K562 (cell line): Measurements from ENCODE around the gene HOXA13. TPM values are rescaled to one million over a fixed set of nuclear protein-coding genes. Genes with fewer than 3 reads are reported as not detected.

ENCODE experiments used
- ATAC-seq: fragments of 200-7000 bp; cut with Tn5 transposase; 3 replicates; pipeline ENCODE4 v1.9.1; 2020; ENCODE audit warnings: moderate library complexity
- BruUV-seq: library from RNA; stranded (reverse); fragments of 400-500 nt; replicated peaks from 2 replicates; lab custom pipeline; 2021; lab: Mats Ljungman, UMichigan
- CTCF ChIA-PET: fragments of 300-600 bp; formaldehyde crosslinking; extraction: SDS; loops from one replicate; lab custom pipeline; 2021; ENCODE audit warnings: low intra/inter-chr PET ratio; lab: Yijun Ruan, JAX
- POLR2A ChIA-PET: fragments of 300-600, 350-650 bp; sonication (Branson Sonifier 250); formaldehyde crosslinking; extraction: SDS; loops from one replicate; lab custom pipeline; 2021; ENCODE audit warnings: antibody characterized with exemption, inconsistent platforms; lab: Yijun Ruan, JAX
- DNase-seq, 4 experiments: peaks; one replicate each; pipeline versions ENCODE4 v3.0.0 to v3.0.0-alpha.2; 2011 to 2018; ENCODE audit warnings: low spot score in 3 of 4, mixed read lengths in 3 of 4; ENCODE audit errors: extremely low read depth in 1 of 4
- FAIRE-seq: peaks from 2 replicates; lab custom pipeline; 2011; peaks lifted over from hg19 to GRCh38; lab: Jason Lieb, UNC
- H2AFZ ChIP-seq: 2 replicates; pipeline ENCODE4 v1.6.0; 2011; ENCODE audit warnings: low read depth, low read length, control low read depth, inconsistent platforms
- H3K27ac ChIP-seq: fragments of 200-600 bp; 3 replicates; pipeline ENCODE4 v1.8.0; 2011; ENCODE audit warnings: low read depth, mild to moderate bottlenecking, control low read depth, inconsistent platforms, low read length, moderate library complexity, mixed read lengths; ENCODE audit errors: extremely low read depth
- H3K27me3 ChIP-seq, 2 experiments: fragments of 300-600 bp in 1 of 2; 2 replicates in 1 of 2; 3 replicates in 1 of 2; pipeline versions ENCODE4 v1.6.0 to v1.8.0; 2011; ENCODE audit warnings: inconsistent platforms in 2 of 2, low read length in 2 of 2, mild to moderate bottlenecking in 1 of 2, mixed read lengths in 1 of 2, moderate library complexity in 1 of 2; ENCODE audit not compliant: control insufficient read depth in 2 of 2, insufficient read depth in 2 of 2
- H3K36me3 ChIP-seq: fragments of 300-600 bp; 3 replicates; pipeline ENCODE4 v1.8.0; 2011; ENCODE audit warnings: mild to moderate bottlenecking, low read length, inconsistent platforms; ENCODE audit not compliant: control insufficient read depth, insufficient read depth
- H3K4me1 ChIP-seq, 2 experiments: fragments of 200-600 bp in 1 of 2; replicated peaks in 1 of 2; 2 replicates in 1 of 2; 3 replicates in 1 of 2; pipeline versions ENCODE4 v1.5.1 to v1.8.0; 2011; ENCODE audit warnings: inconsistent platforms in 2 of 2, low read length in 2 of 2, mild to moderate bottlenecking in 1 of 2, mixed read lengths in 1 of 2, moderate library complexity in 1 of 2; ENCODE audit not compliant: control insufficient read depth in 2 of 2, insufficient read depth in 2 of 2
- H3K4me2 ChIP-seq: 2 replicates; pipeline ENCODE4 v1.6.1; 2011; ENCODE audit warnings: low read length, control low read depth, inconsistent platforms, mixed read lengths; ENCODE audit not compliant: insufficient read depth
- H3K4me3 ChIP-seq: fragments of 200-600 bp; sonication (generic), shearing (Covaris generic); 2 replicates; pipeline ENCODE4 v1.5.1; 2016; ENCODE audit warnings: control low read depth, inconsistent platforms
- H3K79me2 ChIP-seq: fragments of 200-600 bp; 3 replicates; pipeline ENCODE4 v1.8.0; 2011; ENCODE audit warnings: low read length, inconsistent platforms; ENCODE audit not compliant: control insufficient read depth, insufficient read depth
- H3K9ac ChIP-seq, 2 experiments: 2 replicates each; pipeline versions ENCODE4 v1.6.0 to v1.6.1; 2011; ENCODE audit warnings: low read depth in 2 of 2, low read length in 2 of 2, control low read depth in 1 of 2, inconsistent platforms in 1 of 2, mild to moderate bottlenecking in 1 of 2, mixed read lengths in 1 of 2; ENCODE audit not compliant: insufficient read depth in 1 of 2
- H3K9me1 ChIP-seq: one replicate; pipeline ENCODE4 v1.6.0; 2011; ENCODE audit warnings: inconsistent platforms, mild to moderate bottlenecking, low read length, moderate library complexity; ENCODE audit not compliant: control insufficient read depth, insufficient read depth
- H3K9me3 ChIP-seq: replicated peaks from 2 replicates; pipeline ENCODE4 v1.5.1; 2011; ENCODE audit warnings: low read depth, low read length, inconsistent platforms; ENCODE audit not compliant: control insufficient read depth, insufficient read depth
- H4K20me1 ChIP-seq: replicated peaks from 2 replicates; pipeline ENCODE4 v1.6.1; 2011; ENCODE audit warnings: low read length, inconsistent platforms, mixed read lengths; ENCODE audit not compliant: control insufficient read depth, insufficient read depth
- CBFA2T3 ChIP-seq: fragments of 450-650 bp; IDR thresholded peaks from 2 replicates; pipeline ENCODE4 v1.6.1; 2017
- CEBPB ChIP-seq: fragments of 450-650 bp; IDR thresholded peaks from 2 replicates; pipeline ENCODE4 v1.6.1; 2016; ENCODE audit warnings: missing genetic modification characterization, missing compliant biosample characterization
- CHCHD3 ChIP-seq: fragments of 250-450 bp; sonication (Bioruptor Pico); IDR thresholded peaks from 2 replicates; pipeline ENCODE4 v2.1.2; 2022; ENCODE audit warnings: mild to moderate bottlenecking
- DMBX1 ChIP-seq: fragments of 250-450 bp; sonication (Bioruptor Pico); IDR thresholded peaks from 2 replicates; pipeline ENCODE4 v1.8.0; 2022; ENCODE audit warnings: inconsistent platforms, mild to moderate bottlenecking, moderate library complexity, borderline replicate concordance
- ETV5 ChIP-seq: sonication (generic); formaldehyde crosslinking; IDR thresholded peaks from 2 replicates; pipeline ENCODE4 v1.4.0; 2020; ENCODE audit warnings: low read depth, mild to moderate bottlenecking, missing genetic modification reagents
- GABPB1 ChIP-seq: sonication (generic); formaldehyde crosslinking; IDR thresholded peaks from 2 replicates; pipeline ENCODE4 v1.8.0; 2022; ENCODE audit warnings: mild to moderate bottlenecking, missing genetic modification reagents
- JUN ChIP-seq, 2 experiments: sonication (generic) in 1 of 2; formaldehyde crosslinking in 1 of 2; IDR thresholded peaks; 2 replicates each; pipeline versions ENCODE4 v1.6.1 to v1.8.0; 2012 to 2022; ENCODE audit warnings: borderline replicate concordance in 2 of 2, mild to moderate bottlenecking in 2 of 2, improper control_type of control experiment in 1 of 2, low read depth in 1 of 2, low read length in 1 of 2, missing genetic modification reagents in 1 of 2
- NUFIP1 ChIP-seq: fragments of 450-650 bp; IDR thresholded peaks from 2 replicates; pipeline ENCODE4 v1.6.1; 2018; ENCODE audit not compliant: partially characterized antibody
- ZEB2 ChIP-seq: fragments of 450-650 bp; IDR thresholded peaks from 2 replicates; pipeline ENCODE4 v1.6.1; 2016
- ZNF57 ChIP-seq: fragments of 450-650 bp; formaldehyde crosslinking; IDR thresholded peaks from 2 replicates; pipeline ENCODE4 v1.4.0; 2020; ENCODE audit warnings: mild to moderate bottlenecking, moderate library complexity
- WGBS: fragments of 100-300 bp; shearing (Covaris generic); methylation state at CpG from one replicate; pipeline ENCODE4 v1.1.6; 2016; ENCODE audit warnings: low coverage, mixed read lengths; ENCODE audit not compliant: insufficient coverage; ENCODE audit errors: missing lambda C conversion rate; 5-methylcytosine and 5-hydroxymethylcytosine counted together
- in situ Hi-C: fragments of 300-500 bp; cut with MboI; formaldehyde crosslinking; loops from 4 replicates; pipeline ENCODE4 v1.15.0; 2018; ENCODE audit warnings: inconsistent platforms, mixed read lengths
- intact Hi-C: fragments of 100-400 bp; cut with micrococcal nuclease; formaldehyde crosslinking; loops from 2 replicates; pipeline ENCODE4 v1.14.2; 2022
- polyA plus RNA-seq, 8 experiments: library from polyadenylated mRNA; depleted of rRNA in 4 of 8; stranded (reverse) in 5 of 8; unstranded in 3 of 8; fragments of >200 nt; fragmentation: Nextera tagmentation in 2 of 8; fragmentation: Illumina TruSeq in 1 of 8; extraction: Ambion mirVana in 2 of 8; extraction: Trizol in 1 of 8; gene quantifications; 2 replicates each; pipeline versions ENCODE4 v1.2.1 to v1.2.3, GENCODE V29; 2011 to 2014; ENCODE audit warnings: inconsistent platforms in 1 of 8, missing spikeins in 1 of 8
- total RNA-seq, 7 experiments: library from RNA; depleted of rRNA in 6 of 7; stranded (reverse); fragments of >200 nt in 6 of 7; fragmentation: Illumina TruSeq in 2 of 7; extraction: Trizol in 2 of 7; gene quantifications; 2 replicates each; pipeline versions ENCODE4 v1.2.1 to v1.2.3, GENCODE V29; 2011 to 2021; ENCODE audit warnings: low replicate concordance in 1 of 7
- TF ChIP-seq, protein P1 (sequence below), 3 experiments: fragments of 200-800 bp in 1 of 3; fragments of 250-450 bp in 1 of 3; fragments of 450-650 bp in 1 of 3; sonication (Bioruptor Pico) in 1 of 3; sonication (Bioruptor generic) in 1 of 3; formaldehyde crosslinking in 1 of 3; IDR thresholded peaks; 2 replicates each; pipeline versions ENCODE4 v1.6.1 to v1.8.0; 2016 to 2022; ENCODE audit warnings: mild to moderate bottlenecking in 2 of 3, missing genetic modification characterization in 2 of 3, missing compliant biosample characterization in 1 of 3, moderate library complexity in 1 of 3
- TF ChIP-seq, protein P2 (sequence below): fragments of 250-450 bp; sonication (Bioruptor Pico); IDR thresholded peaks from 2 replicates; pipeline ENCODE4 v1.8.0; 2022; ENCODE audit warnings: inconsistent platforms, mild to moderate bottlenecking, moderate library complexity, borderline replicate concordance
- TF ChIP-seq, protein P3 (sequence below): fragments of 250-450 bp; sonication (Bioruptor Pico); IDR thresholded peaks from 2 replicates; pipeline ENCODE4 v1.5.0; 2021

Gene HOXA13
- total and polyA plus RNA-seq, 9 of the 15 experiments (the other 6 are each of a cell fraction or from before 2014, with no cell fraction given) = not detected

DNA sequence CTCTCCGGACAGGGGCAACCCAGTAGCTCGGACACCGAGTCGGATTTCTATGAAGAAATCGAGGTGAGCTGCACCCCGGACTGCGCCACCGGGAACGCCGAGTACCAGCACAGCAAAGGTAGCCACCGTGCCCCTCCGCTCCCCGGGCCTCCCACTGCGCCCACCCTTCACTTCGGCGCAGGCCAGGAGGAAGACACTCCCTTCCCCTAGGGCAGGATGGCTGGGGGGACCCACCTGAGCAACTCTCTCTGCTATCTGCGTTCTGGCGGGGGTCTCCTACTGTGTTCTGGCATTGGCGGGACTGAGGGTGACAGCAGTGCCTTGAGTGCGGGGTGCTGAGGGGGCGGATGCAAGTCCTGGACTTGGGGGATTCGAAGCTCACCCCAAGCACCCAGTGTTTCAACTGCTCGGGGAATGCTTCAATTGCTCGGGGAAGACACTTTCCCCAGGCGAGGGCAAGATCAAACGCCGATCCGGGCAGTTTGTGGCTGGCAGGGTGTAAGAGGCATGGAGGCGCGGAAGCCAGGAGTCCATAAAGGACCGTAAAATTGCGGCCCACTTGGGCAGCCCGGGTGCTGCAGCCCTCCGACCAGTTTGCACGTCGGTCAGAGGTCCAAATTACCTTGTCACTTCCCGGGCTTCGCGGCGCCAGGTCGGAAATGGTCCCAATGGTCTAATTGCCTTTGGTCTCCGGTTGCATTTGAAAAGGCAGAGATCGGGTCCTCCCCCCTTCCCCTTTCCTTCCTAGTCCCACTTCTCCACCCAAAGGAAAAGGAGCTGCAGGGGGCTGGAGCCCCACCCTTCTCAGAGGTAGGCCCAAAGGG, 43.7 kb upstream of the HOXA13 start (continued):
- TF ChIP-seq, protein P1, sequence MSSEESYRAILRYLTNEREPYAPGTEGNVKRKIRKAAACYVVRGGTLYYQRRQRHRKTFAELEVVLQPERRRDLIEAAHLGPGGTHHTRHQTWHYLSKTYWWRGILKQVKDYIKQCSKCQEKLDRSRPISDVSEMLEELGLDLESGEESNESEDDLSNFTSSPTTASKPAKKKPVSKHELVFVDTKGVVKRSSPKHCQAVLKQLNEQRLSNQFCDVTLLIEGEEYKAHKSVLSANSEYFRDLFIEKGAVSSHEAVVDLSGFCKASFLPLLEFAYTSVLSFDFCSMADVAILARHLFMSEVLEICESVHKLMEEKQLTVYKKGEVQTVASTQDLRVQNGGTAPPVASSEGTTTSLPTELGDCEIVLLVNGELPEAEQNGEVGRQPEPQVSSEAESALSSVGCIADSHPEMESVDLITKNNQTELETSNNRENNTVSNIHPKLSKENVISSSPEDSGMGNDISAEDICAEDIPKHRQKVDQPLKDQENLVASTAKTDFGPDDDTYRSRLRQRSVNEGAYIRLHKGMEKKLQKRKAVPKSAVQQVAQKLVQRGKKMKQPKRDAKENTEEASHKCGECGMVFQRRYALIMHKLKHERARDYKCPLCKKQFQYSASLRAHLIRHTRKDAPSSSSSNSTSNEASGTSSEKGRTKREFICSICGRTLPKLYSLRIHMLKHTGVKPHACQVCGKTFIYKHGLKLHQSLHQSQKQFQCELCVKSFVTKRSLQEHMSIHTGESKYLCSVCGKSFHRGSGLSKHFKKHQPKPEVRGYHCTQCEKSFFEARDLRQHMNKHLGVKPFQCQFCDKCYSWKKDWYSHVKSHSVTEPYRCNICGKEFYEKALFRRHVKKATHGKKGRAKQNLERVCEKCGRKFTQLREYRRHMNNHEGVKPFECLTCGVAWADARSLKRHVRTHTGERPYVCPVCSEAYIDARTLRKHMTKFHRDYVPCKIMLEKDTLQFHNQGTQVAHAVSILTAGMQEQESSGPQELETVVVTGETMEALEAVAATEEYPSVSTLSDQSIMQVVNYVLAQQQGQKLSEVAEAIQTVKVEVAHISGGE (CRISPR knock-in tag; IDR thresholded peaks at IDR 0.05) = no peak
- TF ChIP-seq CHCHD3 (CRISPR knock-in tag) (no peak), GABPB1 (CRISPR knock-in tag) (no peak)

DNA sequence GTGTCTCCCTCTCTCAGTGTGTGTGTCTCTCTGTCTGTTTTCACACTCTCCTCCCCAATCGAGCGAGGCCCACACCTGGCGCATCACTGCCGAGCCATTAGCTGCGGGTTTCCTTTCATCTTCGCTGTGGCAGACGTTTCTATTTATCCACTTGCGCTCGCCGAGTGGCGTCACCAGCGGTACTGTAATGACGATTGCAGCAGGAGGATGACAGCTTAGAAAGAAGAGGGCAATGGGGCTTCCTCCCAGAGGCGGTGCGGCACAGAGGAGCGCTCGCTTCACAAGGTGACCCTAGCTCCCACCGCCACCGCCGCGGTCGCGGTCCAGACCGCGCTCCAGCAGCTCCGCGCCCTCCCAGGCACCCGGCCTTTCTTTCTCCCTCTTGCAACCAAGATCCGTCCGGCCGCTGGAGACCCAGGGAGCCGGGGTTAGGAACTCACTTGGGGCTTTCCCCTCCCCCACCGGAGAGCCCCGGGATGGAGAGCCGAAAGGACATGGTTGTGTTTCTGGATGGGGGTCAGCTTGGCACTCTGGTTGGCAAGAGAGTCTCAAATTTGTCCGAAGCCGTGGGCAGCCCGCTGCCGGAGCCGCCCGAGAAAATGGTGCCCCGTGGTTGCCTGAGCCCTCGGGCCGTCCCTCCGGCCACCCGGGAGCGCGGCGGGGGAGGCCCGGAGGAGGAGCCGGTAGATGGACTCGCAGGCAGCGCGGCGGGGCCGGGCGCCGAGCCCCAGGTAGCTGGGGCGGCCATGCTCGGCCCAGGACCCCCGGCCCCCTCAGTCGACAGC, 42.9 kb upstream of the HOXA13 start, which contains the start of gene EVX1:
Gene EVX1 (plus strand): TSS at position 248 of the 785 bp plus-strand sequence. CDS start 229 bp downstream, at position 477.
- no peak within 1 kb of the TSS for H3K9ac ChIP-seq
- H2AFZ ChIP-seq = no peak within 1 kb of the TSS
- H3K9me3 ChIP-seq = no peaks in the 10 kb centered on the region
- ChIA-PET POLR2A (interaction anchor here (0.6 to 1.1 kb wide), 2 partner anchors 14 to 33 kb away, joined by 3 read pairs; no protein-coding TSS in a partner anchor), CTCF (no interaction called here)
- ATAC-seq = no peak
- peaks cover 0 to 26% of the 10 kb centered on the region in 2 experiments; a peak in 2 of 5 replicates for H3K4me1 ChIP-seq
- H4K20me1 ChIP-seq = 0 out of 2 replicates have a peak, but pooled peaks cover 6% of the 10 kb centered on the region
- no peaks in the 10 kb centered on the region for H3K36me3 ChIP-seq
- peaks cover 2% of the 10 kb centered on the region for H3K9me1 ChIP-seq
- H3K4me3 ChIP-seq = no peak within 1 kb of the TSS
- H3K4me2 ChIP-seq = no peak within 1 kb of the TSS
- 14% methylated on average over 47 of the region's 62 CpGs for WGBS
- H3K27ac ChIP-seq = no peak within 1 kb of the TSS
- H3K79me2 ChIP-seq = no peaks in the 10 kb centered on the region
- no TSS peak for BruUV-seq
- no peak for FAIRE-seq
- intact Hi-C loops (no loop called here), in situ Hi-C loops (no loop called here)
- no peak for DNase-seq
- peaks cover 78 to 93% of the 10 kb centered on the region in 2 experiments for H3K27me3 ChIP-seq
- TF ChIP-seq ETV5 (CRISPR knock-in tag) (no peak), ZEB2 (no peak), DMBX1 (CRISPR knock-in tag) (no peak), CBFA2T3 (no peak), ZNF57 (CRISPR knock-in tag) (no peak), CEBPB (tag) (no peak), JUN (IDR thresholded peaks at IDR 0.05; ENCODE audit: borderline replicate concordance, low read depth, low read length) (no peak), JUN (CRISPR knock-in tag; IDR thresholded peaks at IDR 0.05; ENCODE audit: borderline replicate concordance) (no peak), NUFIP1 (no peak)
- TF ChIP-seq, protein P2, sequence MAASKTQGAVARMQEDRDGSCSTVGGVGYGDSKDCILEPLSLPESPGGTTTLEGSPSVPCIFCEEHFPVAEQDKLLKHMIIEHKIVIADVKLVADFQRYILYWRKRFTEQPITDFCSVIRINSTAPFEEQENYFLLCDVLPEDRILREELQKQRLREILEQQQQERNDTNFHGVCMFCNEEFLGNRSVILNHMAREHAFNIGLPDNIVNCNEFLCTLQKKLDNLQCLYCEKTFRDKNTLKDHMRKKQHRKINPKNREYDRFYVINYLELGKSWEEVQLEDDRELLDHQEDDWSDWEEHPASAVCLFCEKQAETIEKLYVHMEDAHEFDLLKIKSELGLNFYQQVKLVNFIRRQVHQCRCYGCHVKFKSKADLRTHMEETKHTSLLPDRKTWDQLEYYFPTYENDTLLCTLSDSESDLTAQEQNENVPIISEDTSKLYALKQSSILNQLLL (CRISPR knock-in tag) = no peak
- TF ChIP-seq, protein P3, sequence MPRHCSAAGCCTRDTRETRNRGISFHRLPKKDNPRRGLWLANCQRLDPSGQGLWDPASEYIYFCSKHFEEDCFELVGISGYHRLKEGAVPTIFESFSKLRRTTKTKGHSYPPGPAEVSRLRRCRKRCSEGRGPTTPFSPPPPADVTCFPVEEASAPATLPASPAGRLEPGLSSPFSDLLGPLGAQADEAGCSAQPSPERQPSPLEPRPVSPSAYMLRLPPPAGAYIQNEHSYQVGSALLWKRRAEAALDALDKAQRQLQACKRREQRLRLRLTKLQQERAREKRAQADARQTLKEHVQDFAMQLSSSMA = no peak
